PFSK-1 (cell line): ENCODE measurements around the gene PLK3.
A peak's percentile ranks its signal among the peaks of the same experiment; 100 is the strongest.

Experiments used
- FOXP2 ChIP-seq: optimal IDR thresholded peaks from 2 replicates; pipeline ENCODE3; 2011; ENCODE audit warnings: borderline replicate concordance, control low read depth, inconsistent platforms; ENCODE audit not compliant: insufficient read depth; ENCODE audit errors: extremely low read length, extremely low read depth
- POLR2AphosphoS5 ChIP-seq: IDR thresholded peaks from 2 replicates; pipeline ENCODE4 v1.6.1; 2012; ENCODE audit warnings: low read depth, mild to moderate bottlenecking, control low read depth, low read length, moderate library complexity
- REST ChIP-seq, 2 experiments: IDR thresholded peaks; 2 replicates each; pipeline versions ENCODE4 v1.6.1 to v1.8.0; 2011 to 2012; ENCODE audit warnings: low read depth in 2 of 2, low read length in 2 of 2, control low read depth in 1 of 2, inconsistent platforms in 1 of 2, mild to moderate bottlenecking in 1 of 2, moderate library complexity in 1 of 2; ENCODE audit not compliant: insufficient read depth in 1 of 2
- SIN3A ChIP-seq: IDR thresholded peaks from 2 replicates; pipeline ENCODE4 v1.6.1; 2012; ENCODE audit warnings: mild to moderate bottlenecking, low read length, moderate library complexity, borderline replicate concordance; ENCODE audit not compliant: insufficient read depth
- TAF1 ChIP-seq: IDR thresholded peaks from 2 replicates; pipeline ENCODE4 v1.6.1; 2012; ENCODE audit warnings: low read length, control low read depth, borderline replicate concordance; ENCODE audit not compliant: insufficient read depth

Gene PLK3

GRCh38 chr1:44801491-44802305 is 1.5 kb downstream of the PLK3 start:
- TF ChIP-seq FOXP2 (no peak), REST (IDR thresholded peaks at IDR 0.05; ENCODE audit: insufficient read depth in 1 of 2, low read depth in 2 of 2, low read length in 2 of 2) (no peak), SIN3A (no peak)

DNA sequence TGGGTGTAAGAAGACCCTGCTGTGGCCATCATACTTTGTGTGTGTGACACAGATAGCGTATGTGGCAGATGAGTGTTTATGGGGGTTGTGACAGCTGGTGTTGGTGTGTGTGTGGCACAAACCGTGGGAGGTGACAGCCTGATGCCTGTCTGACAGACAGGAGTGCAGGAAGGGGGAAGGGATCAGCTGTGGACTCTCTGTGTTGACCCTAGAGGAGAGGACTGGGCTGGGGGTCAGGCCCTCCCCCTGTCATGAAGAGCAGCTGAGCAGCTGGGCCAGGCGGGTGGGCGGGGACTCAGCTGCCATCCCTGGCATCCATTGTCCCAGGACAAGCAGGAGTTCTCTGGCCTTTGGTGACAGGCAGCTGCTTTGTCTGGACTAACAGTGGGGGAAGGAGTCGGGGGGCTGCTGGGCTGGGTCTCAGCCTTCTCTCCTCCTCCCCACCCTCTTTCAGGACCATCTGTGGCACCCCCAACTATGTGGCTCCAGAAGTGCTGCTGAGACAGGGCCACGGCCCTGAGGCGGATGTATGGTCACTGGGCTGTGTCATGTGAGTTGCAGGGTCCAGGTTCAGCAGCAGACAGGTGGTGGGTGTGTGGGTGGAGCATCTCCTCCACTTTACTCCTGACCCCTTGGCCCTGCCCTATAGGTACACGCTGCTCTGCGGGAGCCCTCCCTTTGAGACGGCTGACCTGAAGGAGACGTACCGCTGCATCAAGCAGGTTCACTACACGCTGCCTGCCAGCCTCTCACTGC is 2.3 kb downstream of the PLK3 start:
- TF ChIP-seq SIN3A: peak; percentile 39; the same call in 1 of the 2 replicates
- TF ChIP-seq TAF1: no peak

GRCh38 chr1:44803062-44803311 is 2.8 kb downstream of the PLK3 start:
- TF ChIP-seq SIN3A: no peak
- no peak for TF ChIP-seq POLR2AphosphoS5
- no peak for TF ChIP-seq FOXP2
- TF ChIP-seq TAF1: no peak
- no peak for TF ChIP-seq REST (IDR thresholded peaks at IDR 0.05; ENCODE audit: insufficient read depth in 1 of 2, low read depth in 2 of 2, low read length in 2 of 2)

GRCh38 chr1:44803312-44804095 is 3.3 kb downstream of the PLK3 start:
- TF ChIP-seq POLR2AphosphoS5 (no peak), SIN3A (no peak), REST (IDR thresholded peaks at IDR 0.05; ENCODE audit: insufficient read depth in 1 of 2, low read depth in 2 of 2, low read length in 2 of 2) (no peak), FOXP2 (no peak), TAF1 (no peak)

DNA sequence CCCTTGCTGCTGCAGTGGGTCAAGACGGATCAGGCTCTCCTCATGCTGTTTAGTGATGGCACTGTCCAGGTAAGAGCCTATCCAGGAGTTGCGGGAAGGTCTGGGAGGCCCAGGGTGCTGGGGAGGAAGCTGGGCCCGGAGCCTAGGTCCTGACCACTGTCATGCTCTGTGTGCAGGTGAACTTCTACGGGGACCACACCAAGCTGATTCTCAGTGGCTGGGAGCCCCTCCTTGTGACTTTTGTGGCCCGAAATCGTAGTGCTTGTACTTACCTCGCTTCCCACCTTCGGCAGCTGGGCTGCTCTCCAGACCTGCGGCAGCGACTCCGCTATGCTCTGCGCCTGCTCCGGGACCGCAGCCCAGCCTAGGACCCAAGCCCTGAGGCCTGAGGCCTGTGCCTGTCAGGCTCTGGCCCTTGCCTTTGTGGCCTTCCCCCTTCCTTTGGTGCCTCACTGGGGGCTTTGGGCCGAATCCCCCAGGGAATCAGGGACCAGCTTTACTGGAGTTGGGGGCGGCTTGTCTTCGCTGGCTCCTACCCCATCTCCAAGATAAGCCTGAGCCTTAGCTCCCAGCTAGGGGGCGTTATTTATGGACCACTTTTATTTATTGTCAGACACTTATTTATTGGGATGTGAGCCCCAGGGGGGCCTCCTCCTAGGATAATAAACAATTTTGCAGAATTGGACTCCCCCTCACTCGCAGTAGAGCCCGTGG is 5.3 kb downstream of the PLK3 start:
- no peak for TF ChIP-seq POLR2AphosphoS5
- TF ChIP-seq TAF1: no peak
- TF ChIP-seq SIN3A: no peak
- TF ChIP-seq REST (IDR thresholded peaks at IDR 0.05; ENCODE audit: insufficient read depth in 1 of 2, low read depth in 2 of 2, low read length in 2 of 2): no peak
- no peak for TF ChIP-seq FOXP2
